Spleen (tissue), 11 donors: ENCODE data around the gene SPATA21. TPM values are rescaled to one million over a fixed set of nuclear protein-coding genes. Genes with fewer than 3 reads are reported as not detected.

Experiments used
- DNase-seq: peaks from one replicate; pipeline ENCODE4 v3.0.0-alpha.2; 2020
- H3K27ac ChIP-seq, 8 donors: fragments of 200-600 bp; sonication (generic) in 7 of 8; 1 replicate in 4 of 8; 2 replicates in 4 of 8; pipeline versions ENCODE4 v1.5.0 to v1.8.0; 2016 to 2021; ENCODE audit warnings: inconsistent platforms in 4 of 8, mild to moderate bottlenecking in 4 of 8, moderate library complexity in 1 of 8
- H3K27me3 ChIP-seq, 7 donors: fragments of 200-600 bp; sonication (generic) in 6 of 7; replicated peaks in 1 of 7; 1 replicate in 4 of 7; 2 replicates in 3 of 7; pipeline versions ENCODE4 v1.5.0 to v1.8.0; 2016 to 2021; ENCODE audit warnings: inconsistent platforms in 3 of 7, mild to moderate bottlenecking in 1 of 7
- H3K36me3 ChIP-seq, 6 donors: fragments of 200-600 bp; sonication (generic) in 5 of 6; 1 replicate in 4 of 6; 2 replicates in 2 of 6; pipeline versions ENCODE4 v1.5.0 to v1.8.0; 2016 to 2021; ENCODE audit warnings: inconsistent platforms in 2 of 6
- H3K4me1 ChIP-seq, 6 donors: fragments of 200-600 bp; sonication (generic) in 5 of 6; 1 replicate in 3 of 6; 2 replicates in 3 of 6; pipeline versions ENCODE4 v1.5.0 to v1.8.0; 2016 to 2021; ENCODE audit warnings: inconsistent platforms in 3 of 6
- H3K4me3 ChIP-seq, 8 donors: fragments of 200-600 bp; sonication (generic) in 7 of 8; 1 replicate in 4 of 8; 2 replicates in 4 of 8; pipeline versions ENCODE4 v1.5.0 to v1.8.0; 2016 to 2021; ENCODE audit warnings: inconsistent platforms in 4 of 8, mild to moderate bottlenecking in 4 of 8, moderate library complexity in 2 of 8
- H3K9me3 ChIP-seq, 8 donors: fragments of 200-600 bp; sonication (generic) in 7 of 8; 1 replicate in 4 of 8; 2 replicates in 4 of 8; pipeline versions ENCODE4 v1.5.0 to v1.8.0; 2016 to 2021; ENCODE audit warnings: inconsistent platforms in 4 of 8
- CTCF ChIP-seq, 11 experiments: fragments of 200-600 bp in 7 of 11; fragments of 450-650 bp in 4 of 11; sonication (generic) in 4 of 11; IDR thresholded peaks in 8 of 11; conservative IDR thresholded peaks in 3 of 11; 1 replicate in 7 of 11; 2 replicates in 4 of 11; pipeline versions ENCODE4 v1.4.0 to v1.8.0; 2016 to 2021; ENCODE audit warnings: antibody characterized with exemption in 11 of 11, inconsistent platforms in 4 of 11, mild to moderate bottlenecking in 1 of 11
- POLR2A ChIP-seq, 3 donors: fragments of 450-650 bp; IDR thresholded peaks; one replicate each; pipeline ENCODE4 v1.5.1; 2017; ENCODE audit warnings: antibody characterized with exemption in 3 of 3, mild to moderate bottlenecking in 1 of 3
- POLR2AphosphoS5 ChIP-seq, 3 donors: sonication (generic); formaldehyde crosslinking; IDR thresholded peaks; one replicate each; pipeline ENCODE4 v1.5.1; 2017; ENCODE audit warnings: antibody characterized with exemption in 3 of 3
- WGBS, 5 donors: extraction: QIAGEN DNeasy Blood & Tissue Kit in 3 of 5; methylation state at CpG; one replicate each; pipeline versions ENCODE4 v1.1.5 to v1.1.7; 2013 to 2018; 5-methylcytosine and 5-hydroxymethylcytosine counted together
- intact Hi-C: fragments of 100-400 bp; cut with DNase I; formaldehyde crosslinking; loops from one replicate; pipeline ENCODE4 v1.15.0; 2023; ENCODE audit warnings: low total_unique reads
- polyA plus RNA-seq, 3 donors: library from polyadenylated mRNA; stranded (reverse); fragments of 200-250 nt; gene quantifications; one replicate each; pipeline ENCODE4 v1.2.1, GENCODE V29; 2013
- total RNA-seq, 7 donors: library from RNA; depleted of rRNA in 3 of 7; stranded (reverse); fragments of >200 nt in 3 of 7; fragmentation: NEBNext Ultra II Directional in 4 of 7; extraction: Animal tissue kit (Norgen Biotek cat#: 25700) in 4 of 7; gene quantifications; one replicate each; pipeline versions ENCODE4 v1.1.0 to v1.2.1, GENCODE V29; 2016 to 2021
- donor health status: healthy with polysubstance abuse.
- donor health status: DM: no; HTN: no; CAD: no; lungs with moderate emphysema.
- donor health status: DM: no; HTN: no; CAD: no.
- donor health status: Bipolar disorder and iron deficiency.
- donor health status: healthy.
- donor health status: DM: no; HTN: no; CAD: no.
- donor health status: DM: yes; HTN: yes; CAD: no.

SPATA21 gene
- total and polyA plus RNA-seq, 10 donors = 0.13 to 0.32 (median 0.24) TPM; not detected in 6

- TF ChIP-seq CTCF (IDR thresholded peaks at IDR 0.05 in 8 of 11, conservative IDR thresholded peaks at IDR 0.05 in 3 of 11) = no peak
- TF ChIP-seq POLR2A (IDR thresholded peaks at IDR 0.05) = no peak
- TF ChIP-seq POLR2AphosphoS5 (IDR thresholded peaks at IDR 0.05) = no peak
- Histone ChIP-seq H3K36me3 (peaks cover 0 to 100% (median 91%) of the 10 kb centered on the region in 6 donors), H3K4me3 (no peak overlapping the region), H3K9me3 (no peaks in the 10 kb centered on the region), H3K27ac (peak overlapping the region in 1 of 8 donors; percentile 50), H3K4me1 (peaks cover 19 to 92% (median 61%) of the 10 kb centered on the region in 6 donors), H3K27me3 (no peaks in the 10 kb centered on the region)
- 95 to 98% (median 97%) methylated on average over 9 of the region's 9 CpGs for WGBS, 5 donors
- no peak for DNase-seq
- intact Hi-C loops = no loop called here
These were observed 10.4 kb upstream of the SPATA21 start for GRCh38 chr1:16447641-16448040.

- Histone ChIP-seq H3K27me3 (no peaks in the 10 kb centered on the region), H3K27ac (no peak overlapping the region), H3K36me3 (peaks cover 0 to 93% (median 77%) of the 10 kb centered on the region in 6 donors), H3K9me3 (no peaks in the 10 kb centered on the region), H3K4me1 (peaks cover 28 to 92% (median 64%) of the 10 kb centered on the region in 6 donors), H3K4me3 (no peak overlapping the region)
- no peak for TF ChIP-seq POLR2AphosphoS5 (IDR thresholded peaks at IDR 0.05)
- 90 to 96% (median 93%) methylated on average over 10 of the region's 10 CpGs for WGBS, 5 donors
- DNase-seq = no peak
- intact Hi-C loops = no loop called here
These were observed 8.9 kb upstream of the SPATA21 start for GRCh38 chr1:16446116-16446515.

GRCh38 chr1:16445052-16445451, 7.8 kb upstream of the SPATA21 start:
- TF ChIP-seq POLR2A (IDR thresholded peaks at IDR 0.05) = no peak
- TF ChIP-seq POLR2AphosphoS5 (IDR thresholded peaks at IDR 0.05) = no peak
- TF ChIP-seq CTCF (IDR thresholded peaks at IDR 0.05 in 8 of 11, conservative IDR thresholded peaks at IDR 0.05 in 3 of 11) = no peak
- H3K9me3 ChIP-seq = no peaks in the 10 kb centered on the region
- peak overlapping the region in 5 of 8 donors; percentile 8 to 96 (median 95) for H3K27ac ChIP-seq
- no peak overlapping the region for H3K4me3 ChIP-seq
- peaks cover 0 to 82% (median 67%) of the 10 kb centered on the region in 6 donors for H3K36me3 ChIP-seq
- intact Hi-C loops = no loop called here
- WGBS, 5 donors = 79 to 97% (median 86%) methylated on average over 4 of the region's 4 CpGs
- H3K4me1 ChIP-seq = peaks cover 25 to 89% (median 58%) of the 10 kb centered on the region in 6 donors
- no peaks in the 10 kb centered on the region for H3K27me3 ChIP-seq
- DNase-seq = no peak

DNA sequence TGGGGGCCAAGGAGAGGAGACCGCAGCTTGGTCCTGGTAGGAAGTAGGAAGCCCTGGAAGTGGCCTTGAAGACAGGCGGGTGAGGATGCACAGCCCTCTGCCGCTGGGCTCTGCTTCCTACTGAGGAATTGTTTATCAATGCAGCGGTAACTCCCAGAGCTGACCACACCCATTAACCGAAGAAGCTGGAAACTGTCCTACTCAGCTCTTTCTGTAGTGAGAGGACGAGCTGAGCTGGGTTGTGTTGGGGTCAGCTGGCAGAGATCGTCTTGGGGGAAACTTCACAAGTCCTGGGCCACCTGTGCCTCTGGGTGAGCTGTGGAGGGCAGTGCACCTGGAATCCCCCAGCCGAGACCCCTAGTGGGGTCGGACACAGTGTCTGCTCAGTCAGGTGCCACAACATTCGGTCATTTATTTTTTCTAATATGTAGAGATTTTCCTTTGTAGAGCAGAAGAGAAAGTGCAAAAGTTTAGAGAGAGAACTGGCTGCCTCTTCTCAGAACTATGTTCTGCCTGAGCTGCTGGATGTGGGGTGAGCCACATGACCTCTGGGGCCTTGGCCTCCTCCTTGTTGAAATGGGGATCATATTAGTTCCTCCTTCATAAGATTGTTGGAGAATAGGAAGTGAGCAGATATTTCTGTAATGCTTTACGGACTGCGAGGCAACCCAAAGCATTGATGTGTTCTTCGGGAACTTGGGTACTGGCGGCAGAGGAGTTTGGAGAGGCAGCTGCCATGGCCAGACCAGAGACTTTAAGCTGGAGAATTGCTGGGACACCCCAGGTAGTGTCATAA, 6.9 kb upstream of the SPATA21 start:
- WGBS, 5 donors = 68 to 80% (median 75%) methylated on average over 12 to 14 of the region's 14 CpGs
- H3K36me3 ChIP-seq = peaks cover 0 to 74% (median 58%) of the 10 kb centered on the region in 6 donors

More for the DNA sequence above, 6.9 kb upstream of the SPATA21 start:
- DNase-seq = peak; percentile 62
- no peaks in the 10 kb centered on the region for H3K9me3 ChIP-seq
- TF ChIP-seq POLR2AphosphoS5 (IDR thresholded peaks at IDR 0.05) = no peak
- no peak for TF ChIP-seq CTCF (IDR thresholded peaks at IDR 0.05 in 8 of 11, conservative IDR thresholded peaks at IDR 0.05 in 3 of 11)
- no peak for TF ChIP-seq POLR2A (IDR thresholded peaks at IDR 0.05)
- peaks cover 25 to 88% (median 51%) of the 10 kb centered on the region in 6 donors for H3K4me1 ChIP-seq
- peak overlapping the region in 7 of 8 donors; percentile 5 to 96 (median 91) for H3K27ac ChIP-seq
- intact Hi-C loops = no loop called here
- H3K4me3 ChIP-seq = peak overlapping the region in 2 of 8 donors; percentile 4 to 92
- no peaks in the 10 kb centered on the region for H3K27me3 ChIP-seq
